SIG-M5 (cell line): ENCODE measurements around the gene ADAMTS9.

ENCODE experiments used
- DNase-seq: peaks from one replicate; lab custom pipeline; 2025; lab: John Stamatoyannopoulos, UW

The ADAMTS9 gene

GRCh38 chr3:64685331-64685799 lies 2.4 kb downstream of the ADAMTS9 start:
- no peak for DNase-seq

- DNase-seq = no peak
Measured at GRCh38 chr3:64684715-64685261, 3.0 kb downstream of the ADAMTS9 start.

GRCh38 chr3:64681827-64682226 lies 6.0 kb downstream of the ADAMTS9 start:
- no peak for DNase-seq

GRCh38 chr3:64681015-64681414 lies 6.8 kb downstream of the ADAMTS9 start:
- DNase-seq = no peak

- DNase-seq = no peak
Measured at GRCh38 chr3:64680334-64680733, 7.5 kb downstream of the ADAMTS9 start.

- DNase-seq = no peak
Measured at GRCh38 chr3:64677961-64678716, 9.7 kb downstream of the ADAMTS9 start.

- DNase-seq = no peak
Measured at GRCh38 chr3:64676831-64677230, 11.0 kb downstream of the ADAMTS9 start.

- no peak for DNase-seq
Measured at GRCh38 chr3:64675687-64676247, 12.0 kb downstream of the ADAMTS9 start.

GRCh38 chr3:64674591-64675076 lies 13.2 kb downstream of the ADAMTS9 start:
- DNase-seq = no peak

- DNase-seq = no peak
Measured at GRCh38 chr3:64673159-64673715, 14.6 kb downstream of the ADAMTS9 start.

GRCh38 chr3:64668582-64669510 lies 19.0 kb downstream of the ADAMTS9 start:
- DNase-seq = no peak

- no peak for DNase-seq
Measured at GRCh38 chr3:64667887-64668581, 19.8 kb downstream of the ADAMTS9 start.

- no peak for DNase-seq
Measured at GRCh38 chr3:64667138-64667537, 20.7 kb downstream of the ADAMTS9 start.

GRCh38 chr3:64666171-64666588 lies 21.6 kb downstream of the ADAMTS9 start:
- no peak for DNase-seq

GRCh38 chr3:64664397-64664796 lies 23.4 kb downstream of the ADAMTS9 start:
- DNase-seq = no peak

GRCh38 chr3:64659617-64659978 lies 28.2 kb downstream of the ADAMTS9 start:
- no peak for DNase-seq

- no peak for DNase-seq
Measured at GRCh38 chr3:64658001-64658400, 29.8 kb downstream of the ADAMTS9 start.

- DNase-seq = no peak
Measured at GRCh38 chr3:64656544-64656943, 31.3 kb downstream of the ADAMTS9 start.

- no peak for DNase-seq
Measured at GRCh38 chr3:64655160-64655559, 32.6 kb downstream of the ADAMTS9 start.

GRCh38 chr3:64654013-64654412 lies 33.8 kb downstream of the ADAMTS9 start:
- no peak for DNase-seq

- DNase-seq = no peak
Measured at GRCh38 chr3:64653101-64653500, 34.7 kb downstream of the ADAMTS9 start.
